GM13977 (cell line): ENCODE measurements around the gene ARHGEF10L.

Experiments
- DNase-seq: peaks from one replicate; pipeline ENCODE4 v3.0.0; 2012; ENCODE audit warnings: low spot score
- in situ Hi-C: fragments of 300-500 bp; cut with MboI; formaldehyde crosslinking; loops from one replicate; pipeline ENCODE4 v1.12.0; 2022; ENCODE audit warnings: low sequenced_read_pairs, low pct_unique_long_range_greater_than_20kb, mixed read lengths, inconsistent platforms; ENCODE audit not compliant: unreplicated experiment
- TF ChIP-seq, protein P1 (sequence below): IDR thresholded peaks from 2 replicates; pipeline ENCODE4 v1.5.1; 2012; ENCODE audit warnings: mild to moderate bottlenecking, control low read depth; ENCODE audit not compliant: insufficient read depth; ENCODE audit errors: extremely low read depth, missing control alignments

ARHGEF10L gene

DNA sequence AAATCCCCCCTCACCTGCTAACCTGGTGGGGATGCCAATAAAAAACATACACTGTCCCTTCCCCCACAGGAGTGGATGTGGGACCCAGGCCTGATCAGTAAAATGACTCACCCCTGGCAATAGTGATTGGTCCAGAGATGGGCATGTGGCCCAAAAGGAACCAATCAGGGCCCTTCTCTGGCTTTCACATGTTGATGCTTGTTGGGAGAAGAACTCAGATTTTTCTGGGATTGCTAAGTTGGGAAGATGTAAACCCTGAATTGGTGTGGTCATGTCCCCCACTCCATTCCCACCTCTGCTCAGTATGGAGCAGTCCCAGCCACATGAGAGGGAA, 172.0 kb downstream of the ARHGEF10L start:
- in situ Hi-C loops: no loop called here
- TF ChIP-seq, protein P1, sequence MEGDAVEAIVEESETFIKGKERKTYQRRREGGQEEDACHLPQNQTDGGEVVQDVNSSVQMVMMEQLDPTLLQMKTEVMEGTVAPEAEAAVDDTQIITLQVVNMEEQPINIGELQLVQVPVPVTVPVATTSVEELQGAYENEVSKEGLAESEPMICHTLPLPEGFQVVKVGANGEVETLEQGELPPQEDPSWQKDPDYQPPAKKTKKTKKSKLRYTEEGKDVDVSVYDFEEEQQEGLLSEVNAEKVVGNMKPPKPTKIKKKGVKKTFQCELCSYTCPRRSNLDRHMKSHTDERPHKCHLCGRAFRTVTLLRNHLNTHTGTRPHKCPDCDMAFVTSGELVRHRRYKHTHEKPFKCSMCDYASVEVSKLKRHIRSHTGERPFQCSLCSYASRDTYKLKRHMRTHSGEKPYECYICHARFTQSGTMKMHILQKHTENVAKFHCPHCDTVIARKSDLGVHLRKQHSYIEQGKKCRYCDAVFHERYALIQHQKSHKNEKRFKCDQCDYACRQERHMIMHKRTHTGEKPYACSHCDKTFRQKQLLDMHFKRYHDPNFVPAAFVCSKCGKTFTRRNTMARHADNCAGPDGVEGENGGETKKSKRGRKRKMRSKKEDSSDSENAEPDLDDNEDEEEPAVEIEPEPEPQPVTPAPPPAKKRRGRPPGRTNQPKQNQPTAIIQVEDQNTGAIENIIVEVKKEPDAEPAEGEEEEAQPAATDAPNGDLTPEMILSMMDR: no peak
- no peak for DNase-seq

DNA sequence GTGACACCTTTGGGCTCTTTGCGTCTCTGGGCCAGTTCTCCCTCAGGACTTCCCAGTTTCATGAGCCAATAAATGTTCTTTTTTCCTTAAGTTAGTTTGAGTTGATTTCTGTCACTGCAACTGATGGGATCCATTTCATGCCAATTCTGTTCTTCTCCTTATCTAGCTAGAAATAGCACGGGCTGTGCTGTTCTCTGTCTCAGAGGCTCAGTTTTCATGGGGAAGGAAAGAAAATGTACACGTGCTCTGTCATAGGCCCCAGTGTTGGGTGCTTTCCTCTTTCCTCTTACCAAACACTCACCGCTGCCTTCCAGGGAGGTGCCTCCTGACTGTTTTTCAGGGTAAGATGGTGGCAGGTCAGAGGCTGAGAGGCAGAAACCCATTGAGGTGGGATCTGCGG, 172.4 kb downstream of the ARHGEF10L start:
- TF ChIP-seq, protein P1: no peak
- in situ Hi-C loops: no loop called here
- DNase-seq: no peak

DNA sequence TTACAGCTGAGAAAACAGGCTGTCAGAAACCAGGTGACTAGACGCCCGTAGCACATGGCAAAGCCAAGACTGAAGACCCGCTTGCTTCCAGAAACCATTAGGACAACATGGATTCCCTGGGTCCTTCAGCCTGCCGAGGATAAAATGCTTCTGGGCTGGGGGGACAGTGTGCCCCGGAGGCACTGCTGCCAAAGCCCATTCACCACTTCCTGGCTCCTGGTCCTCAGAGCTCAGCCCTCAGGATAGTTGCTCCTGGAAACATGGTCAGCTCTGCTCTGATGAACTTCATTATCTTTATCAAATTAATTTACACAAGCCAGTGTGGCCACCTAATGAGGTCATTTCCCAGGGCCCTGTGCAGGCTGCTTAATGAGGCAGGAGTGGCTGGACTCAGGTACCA, 174.5 kb downstream of the ARHGEF10L start:
- no peak for DNase-seq
- in situ Hi-C loops: no loop called here
- TF ChIP-seq, protein P1: no peak

DNA sequence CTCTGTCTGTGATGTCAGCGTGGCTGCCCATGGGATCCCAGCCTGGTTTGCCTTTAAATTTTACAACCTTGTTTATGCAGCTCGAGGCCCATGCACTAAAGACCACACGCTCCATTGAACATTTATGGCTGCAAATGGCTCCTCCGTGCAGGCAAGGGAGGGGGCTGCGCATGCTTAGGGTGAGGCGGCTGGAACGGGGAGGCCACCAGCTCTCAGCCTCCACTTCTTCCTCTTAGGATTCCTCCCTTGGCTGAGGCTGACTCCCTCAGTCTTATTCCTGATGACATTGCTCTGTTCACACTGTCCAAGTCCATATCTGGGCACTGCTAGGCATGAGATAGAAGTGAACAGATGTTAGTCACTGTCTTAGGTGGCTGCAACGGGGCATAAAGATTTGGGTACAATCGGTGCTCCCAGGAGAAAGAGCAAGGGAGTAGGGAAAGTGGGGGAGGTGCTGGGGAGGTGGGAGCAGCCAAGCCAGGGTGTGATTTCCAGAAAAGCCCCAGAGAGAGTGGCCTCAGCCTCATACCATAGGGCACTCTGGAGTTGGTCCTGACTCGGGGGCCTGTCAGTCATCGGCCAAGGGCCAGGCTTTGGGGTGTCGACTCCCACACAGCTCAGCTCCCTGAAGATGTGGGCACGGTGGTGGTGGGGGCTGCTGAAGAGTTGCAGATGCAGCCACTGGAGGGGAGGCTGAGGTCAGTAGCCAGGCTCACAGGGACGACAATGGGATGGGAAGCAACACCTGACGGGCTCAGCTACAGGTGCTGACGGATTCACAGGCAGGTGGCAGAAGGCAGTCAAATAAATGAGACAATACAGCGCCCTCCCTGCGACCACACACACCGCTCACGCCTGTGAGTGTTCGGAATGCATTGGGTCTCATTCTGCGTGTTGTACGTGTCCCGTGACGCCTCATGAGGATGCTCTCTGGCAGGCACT, 178.4 kb downstream of the ARHGEF10L start:
- in situ Hi-C loops: no loop called here
- no peak for DNase-seq

DNA sequence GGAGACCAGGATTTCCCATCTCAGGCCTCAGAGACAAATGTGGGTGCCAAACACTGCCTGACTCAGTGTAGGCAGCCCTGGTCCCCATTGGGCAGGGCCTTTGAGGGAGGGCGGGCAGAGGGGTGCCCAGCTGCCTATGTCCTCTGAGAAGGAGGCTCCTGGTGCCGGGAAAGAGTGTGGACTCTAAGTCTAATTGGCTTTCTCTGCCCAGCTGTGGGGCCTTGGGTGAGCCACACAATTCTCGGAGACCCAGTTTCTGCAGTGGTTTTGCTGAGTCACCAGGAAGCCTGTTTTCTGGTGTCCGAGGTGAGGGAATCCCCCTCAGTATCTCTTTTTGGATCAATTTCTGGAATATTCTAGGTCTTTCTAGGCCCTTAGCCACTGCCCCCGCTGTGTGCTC, 180.4 kb downstream of the ARHGEF10L start:
- DNase-seq: no peak
- in situ Hi-C loops: no loop called here

More for the DNA sequence above, 178.4 kb downstream of the ARHGEF10L start:
- TF ChIP-seq, protein P1: no peak

DNA sequence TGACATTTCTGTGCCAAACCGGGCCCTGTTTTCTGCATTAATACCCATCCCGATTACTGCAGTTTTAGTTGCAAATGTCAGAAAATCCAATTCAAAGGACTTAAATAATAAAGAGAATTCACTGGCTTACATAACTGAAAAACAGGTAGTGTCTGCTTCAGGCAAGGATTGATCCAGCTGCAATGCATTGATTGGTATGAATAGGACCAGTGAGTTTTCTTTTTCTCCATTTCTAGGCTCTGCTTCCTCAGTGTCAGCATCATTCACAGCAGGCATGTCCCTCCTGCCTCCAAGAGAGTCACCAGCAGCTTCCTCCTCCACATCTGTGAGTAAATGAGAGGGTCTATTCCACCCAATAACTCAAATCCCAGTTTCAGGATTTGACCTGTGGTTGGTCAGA, 181.9 kb downstream of the ARHGEF10L start:
- TF ChIP-seq, protein P1: no peak
- no peak for DNase-seq
- in situ Hi-C loops: no loop called here

More for the DNA sequence above, 180.4 kb downstream of the ARHGEF10L start:
- TF ChIP-seq, protein P1: no peak

DNA sequence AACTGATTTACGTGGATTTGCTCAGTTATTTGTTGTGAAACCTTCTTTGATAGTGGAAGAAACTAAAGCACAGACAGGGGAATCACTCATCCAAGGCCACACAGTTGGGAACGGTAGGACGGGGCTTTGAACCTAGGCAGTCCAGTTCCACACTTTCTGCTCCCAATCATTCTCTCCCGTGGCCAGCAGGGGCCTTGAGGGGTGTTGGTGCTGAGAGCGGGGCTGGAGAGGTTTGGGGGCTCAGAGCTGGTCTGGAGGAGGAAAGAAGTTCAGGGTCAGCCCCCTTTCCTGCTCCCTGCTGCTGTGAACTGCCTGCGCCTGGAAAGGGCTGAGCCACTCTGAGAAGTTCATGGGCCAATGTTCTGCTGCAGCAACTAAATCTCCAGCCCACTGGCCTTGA, 184.2 kb downstream of the ARHGEF10L start:
- in situ Hi-C loops: no loop called here
- DNase-seq: no peak
- TF ChIP-seq, protein P1: no peak
